H1 (cell line): ENCODE data around the gene ZNF292.

Experiments used
- EGR1 ChIP-seq: IDR thresholded peaks from 2 replicates; pipeline ENCODE4 v1.6.1; 2011; ENCODE audit warnings: low read depth, low read length, borderline replicate concordance
- EP300 ChIP-seq, 2 experiments: IDR thresholded peaks; 1 replicate in 1 of 2; 2 replicates in 1 of 2; pipeline ENCODE4 v1.6.1; 2011 to 2012; ENCODE audit warnings: low read depth in 2 of 2, low read length in 2 of 2, mild to moderate bottlenecking in 2 of 2, borderline replicate concordance in 1 of 2, inconsistent platforms in 1 of 2, moderate library complexity in 1 of 2
- GABPA ChIP-seq: IDR thresholded peaks from 2 replicates; pipeline ENCODE4 v1.6.1; 2011; ENCODE audit warnings: mild to moderate bottlenecking, low read length, moderate library complexity, borderline replicate concordance; ENCODE audit not compliant: insufficient read depth
- PHF8 ChIP-seq: fragments of 200-600 bp; sonication (generic); conservative IDR thresholded peaks from 2 replicates; pipeline ENCODE4 v1.7.1; 2012; ENCODE audit warnings: low read depth, mild to moderate bottlenecking, inconsistent platforms, low read length, moderate library complexity
- POLR2A ChIP-seq, 2 experiments: IDR thresholded peaks; 1 replicate in 1 of 2; 2 replicates in 1 of 2; pipeline ENCODE4 v1.6.1; 2011; ENCODE audit warnings: low read depth in 2 of 2, low read length in 2 of 2, mild to moderate bottlenecking in 2 of 2; ENCODE audit errors: control extremely low read depth in 1 of 2
- POLR2AphosphoS5 ChIP-seq: IDR thresholded peaks from 2 replicates; pipeline ENCODE4 v1.6.1; 2011; ENCODE audit warnings: low read depth, low read length
- TBP ChIP-seq: IDR thresholded peaks from 2 replicates; pipeline ENCODE4 v1.6.1; 2011; ENCODE audit warnings: low read depth, low read length, improper control_type of control experiment
- TF ChIP-seq, protein P1 (sequence below), 3 experiments: IDR thresholded peaks; 1 replicate in 2 of 3; 2 replicates in 1 of 3; pipeline versions ENCODE4 v1.5.1 to v1.6.1; 2011; ENCODE audit warnings: low read length in 3 of 3, mild to moderate bottlenecking in 3 of 3, inconsistent platforms in 2 of 3, low read depth in 1 of 3, moderate library complexity in 1 of 3; ENCODE audit not compliant: insufficient read depth in 1 of 3; ENCODE audit errors: control extremely low read depth in 1 of 3
- TF ChIP-seq, protein P2 (sequence below): fragments of 300-600 bp; sonication (generic); IDR thresholded peaks from 2 replicates; pipeline ENCODE4 v1.7.1; 2012; ENCODE audit warnings: low read length, moderate library complexity, mild to moderate bottlenecking, inconsistent platforms; ENCODE audit not compliant: insufficient replicate concordance
- TF ChIP-seq, protein P3 (sequence below): IDR thresholded peaks from 2 replicates; pipeline ENCODE4 v1.6.1; 2012; ENCODE audit warnings: inconsistent platforms

DNA sequence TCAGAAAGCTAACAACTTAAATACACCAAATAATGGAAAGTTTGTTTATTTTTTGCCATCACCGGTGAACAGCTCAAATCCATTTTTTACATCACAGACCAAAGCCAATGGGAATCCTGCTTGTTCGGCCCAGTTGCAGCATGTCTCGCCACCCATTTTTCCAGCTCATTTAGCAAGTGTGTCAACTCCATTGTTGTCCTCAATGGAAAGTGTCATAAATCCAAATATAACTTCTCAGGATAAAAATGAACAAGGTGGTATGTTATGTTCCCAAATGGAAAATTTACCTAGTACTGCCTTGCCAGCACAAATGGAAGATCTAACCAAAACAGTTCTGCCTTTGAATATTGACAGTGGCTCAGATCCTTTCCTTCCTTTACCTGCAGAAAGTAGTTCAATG is 101.7 kb downstream of the ZNF292 start:
- TF ChIP-seq, protein P1, sequence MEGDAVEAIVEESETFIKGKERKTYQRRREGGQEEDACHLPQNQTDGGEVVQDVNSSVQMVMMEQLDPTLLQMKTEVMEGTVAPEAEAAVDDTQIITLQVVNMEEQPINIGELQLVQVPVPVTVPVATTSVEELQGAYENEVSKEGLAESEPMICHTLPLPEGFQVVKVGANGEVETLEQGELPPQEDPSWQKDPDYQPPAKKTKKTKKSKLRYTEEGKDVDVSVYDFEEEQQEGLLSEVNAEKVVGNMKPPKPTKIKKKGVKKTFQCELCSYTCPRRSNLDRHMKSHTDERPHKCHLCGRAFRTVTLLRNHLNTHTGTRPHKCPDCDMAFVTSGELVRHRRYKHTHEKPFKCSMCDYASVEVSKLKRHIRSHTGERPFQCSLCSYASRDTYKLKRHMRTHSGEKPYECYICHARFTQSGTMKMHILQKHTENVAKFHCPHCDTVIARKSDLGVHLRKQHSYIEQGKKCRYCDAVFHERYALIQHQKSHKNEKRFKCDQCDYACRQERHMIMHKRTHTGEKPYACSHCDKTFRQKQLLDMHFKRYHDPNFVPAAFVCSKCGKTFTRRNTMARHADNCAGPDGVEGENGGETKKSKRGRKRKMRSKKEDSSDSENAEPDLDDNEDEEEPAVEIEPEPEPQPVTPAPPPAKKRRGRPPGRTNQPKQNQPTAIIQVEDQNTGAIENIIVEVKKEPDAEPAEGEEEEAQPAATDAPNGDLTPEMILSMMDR (IDR thresholded peaks at IDR 0.05; ENCODE audit: control extremely low read depth in 1 of 3, insufficient read depth in 1 of 3, low read depth in 1 of 3, low read length in 3 of 3) = no peak
- no peak for TF ChIP-seq POLR2AphosphoS5
- no peak for TF ChIP-seq EGR1
- 0 out of 3 replicates have a peak, but pooled peaks of 1 of the 2 experiments have one; percentile 1 for TF ChIP-seq POLR2A (IDR thresholded peaks at IDR 0.05; ENCODE audit: control extremely low read depth in 1 of 2, low read depth in 2 of 2, low read length in 2 of 2)
- TF ChIP-seq, protein P2, sequence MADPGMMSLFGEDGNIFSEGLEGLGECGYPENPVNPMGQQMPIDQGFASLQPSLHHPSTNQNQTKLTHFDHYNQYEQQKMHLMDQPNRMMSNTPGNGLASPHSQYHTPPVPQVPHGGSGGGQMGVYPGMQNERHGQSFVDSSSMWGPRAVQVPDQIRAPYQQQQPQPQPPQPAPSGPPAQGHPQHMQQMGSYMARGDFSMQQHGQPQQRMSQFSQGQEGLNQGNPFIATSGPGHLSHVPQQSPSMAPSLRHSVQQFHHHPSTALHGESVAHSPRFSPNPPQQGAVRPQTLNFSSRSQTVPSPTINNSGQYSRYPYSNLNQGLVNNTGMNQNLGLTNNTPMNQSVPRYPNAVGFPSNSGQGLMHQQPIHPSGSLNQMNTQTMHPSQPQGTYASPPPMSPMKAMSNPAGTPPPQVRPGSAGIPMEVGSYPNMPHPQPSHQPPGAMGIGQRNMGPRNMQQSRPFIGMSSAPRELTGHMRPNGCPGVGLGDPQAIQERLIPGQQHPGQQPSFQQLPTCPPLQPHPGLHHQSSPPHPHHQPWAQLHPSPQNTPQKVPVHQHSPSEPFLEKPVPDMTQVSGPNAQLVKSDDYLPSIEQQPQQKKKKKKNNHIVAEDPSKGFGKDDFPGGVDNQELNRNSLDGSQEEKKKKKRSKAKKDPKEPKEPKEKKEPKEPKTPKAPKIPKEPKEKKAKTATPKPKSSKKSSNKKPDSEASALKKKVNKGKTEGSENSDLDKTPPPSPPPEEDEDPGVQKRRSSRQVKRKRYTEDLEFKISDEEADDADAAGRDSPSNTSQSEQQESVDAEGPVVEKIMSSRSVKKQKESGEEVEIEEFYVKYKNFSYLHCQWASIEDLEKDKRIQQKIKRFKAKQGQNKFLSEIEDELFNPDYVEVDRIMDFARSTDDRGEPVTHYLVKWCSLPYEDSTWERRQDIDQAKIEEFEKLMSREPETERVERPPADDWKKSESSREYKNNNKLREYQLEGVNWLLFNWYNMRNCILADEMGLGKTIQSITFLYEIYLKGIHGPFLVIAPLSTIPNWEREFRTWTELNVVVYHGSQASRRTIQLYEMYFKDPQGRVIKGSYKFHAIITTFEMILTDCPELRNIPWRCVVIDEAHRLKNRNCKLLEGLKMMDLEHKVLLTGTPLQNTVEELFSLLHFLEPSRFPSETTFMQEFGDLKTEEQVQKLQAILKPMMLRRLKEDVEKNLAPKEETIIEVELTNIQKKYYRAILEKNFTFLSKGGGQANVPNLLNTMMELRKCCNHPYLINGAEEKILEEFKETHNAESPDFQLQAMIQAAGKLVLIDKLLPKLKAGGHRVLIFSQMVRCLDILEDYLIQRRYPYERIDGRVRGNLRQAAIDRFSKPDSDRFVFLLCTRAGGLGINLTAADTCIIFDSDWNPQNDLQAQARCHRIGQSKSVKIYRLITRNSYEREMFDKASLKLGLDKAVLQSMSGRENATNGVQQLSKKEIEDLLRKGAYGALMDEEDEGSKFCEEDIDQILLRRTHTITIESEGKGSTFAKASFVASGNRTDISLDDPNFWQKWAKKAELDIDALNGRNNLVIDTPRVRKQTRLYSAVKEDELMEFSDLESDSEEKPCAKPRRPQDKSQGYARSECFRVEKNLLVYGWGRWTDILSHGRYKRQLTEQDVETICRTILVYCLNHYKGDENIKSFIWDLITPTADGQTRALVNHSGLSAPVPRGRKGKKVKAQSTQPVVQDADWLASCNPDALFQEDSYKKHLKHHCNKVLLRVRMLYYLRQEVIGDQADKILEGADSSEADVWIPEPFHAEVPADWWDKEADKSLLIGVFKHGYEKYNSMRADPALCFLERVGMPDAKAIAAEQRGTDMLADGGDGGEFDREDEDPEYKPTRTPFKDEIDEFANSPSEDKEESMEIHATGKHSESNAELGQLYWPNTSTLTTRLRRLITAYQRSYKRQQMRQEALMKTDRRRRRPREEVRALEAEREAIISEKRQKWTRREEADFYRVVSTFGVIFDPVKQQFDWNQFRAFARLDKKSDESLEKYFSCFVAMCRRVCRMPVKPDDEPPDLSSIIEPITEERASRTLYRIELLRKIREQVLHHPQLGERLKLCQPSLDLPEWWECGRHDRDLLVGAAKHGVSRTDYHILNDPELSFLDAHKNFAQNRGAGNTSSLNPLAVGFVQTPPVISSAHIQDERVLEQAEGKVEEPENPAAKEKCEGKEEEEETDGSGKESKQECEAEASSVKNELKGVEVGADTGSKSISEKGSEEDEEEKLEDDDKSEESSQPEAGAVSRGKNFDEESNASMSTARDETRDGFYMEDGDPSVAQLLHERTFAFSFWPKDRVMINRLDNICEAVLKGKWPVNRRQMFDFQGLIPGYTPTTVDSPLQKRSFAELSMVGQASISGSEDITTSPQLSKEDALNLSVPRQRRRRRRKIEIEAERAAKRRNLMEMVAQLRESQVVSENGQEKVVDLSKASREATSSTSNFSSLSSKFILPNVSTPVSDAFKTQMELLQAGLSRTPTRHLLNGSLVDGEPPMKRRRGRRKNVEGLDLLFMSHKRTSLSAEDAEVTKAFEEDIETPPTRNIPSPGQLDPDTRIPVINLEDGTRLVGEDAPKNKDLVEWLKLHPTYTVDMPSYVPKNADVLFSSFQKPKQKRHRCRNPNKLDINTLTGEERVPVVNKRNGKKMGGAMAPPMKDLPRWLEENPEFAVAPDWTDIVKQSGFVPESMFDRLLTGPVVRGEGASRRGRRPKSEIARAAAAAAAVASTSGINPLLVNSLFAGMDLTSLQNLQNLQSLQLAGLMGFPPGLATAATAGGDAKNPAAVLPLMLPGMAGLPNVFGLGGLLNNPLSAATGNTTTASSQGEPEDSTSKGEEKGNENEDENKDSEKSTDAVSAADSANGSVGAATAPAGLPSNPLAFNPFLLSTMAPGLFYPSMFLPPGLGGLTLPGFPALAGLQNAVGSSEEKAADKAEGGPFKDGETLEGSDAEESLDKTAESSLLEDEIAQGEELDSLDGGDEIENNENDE = no peak
- TF ChIP-seq TBP = no peak
- TF ChIP-seq GABPA = no peak
- TF ChIP-seq PHF8 = no peak
- TF ChIP-seq, protein P3, sequence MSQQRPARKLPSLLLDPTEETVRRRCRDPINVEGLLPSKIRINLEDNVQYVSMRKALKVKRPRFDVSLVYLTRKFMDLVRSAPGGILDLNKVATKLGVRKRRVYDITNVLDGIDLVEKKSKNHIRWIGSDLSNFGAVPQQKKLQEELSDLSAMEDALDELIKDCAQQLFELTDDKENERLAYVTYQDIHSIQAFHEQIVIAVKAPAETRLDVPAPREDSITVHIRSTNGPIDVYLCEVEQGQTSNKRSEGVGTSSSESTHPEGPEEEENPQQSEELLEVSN = no peak
- no peak for TF ChIP-seq EP300 (IDR thresholded peaks at IDR 0.05; ENCODE audit: borderline replicate concordance in 1 of 2, low read depth in 2 of 2, low read length in 2 of 2)
